Measurements from ENCODE around the gene SEC31B. TPM values are rescaled to one million over a fixed set of nuclear protein-coding genes. Genes with fewer than 3 reads are reported as not detected.

Gene SEC31B
- total and polyA plus RNA-seq, 9 of the 15 experiments (the other 6 are each of a cell fraction or from before 2014, with no cell fraction given) = 0.91 to 7.0 (median 2.4) TPM

- FAIRE-seq (no peak), ATAC-seq (no peak), DNase-seq (ENCODE audit: extremely low read depth in 1 of 4, low spot score in 3 of 4) (no peak)
- no TSS peak for BruUV-seq (replicated peaks)
- H3K27me3 ChIP-seq (ENCODE audit: control insufficient read depth in 2 of 2, insufficient read depth in 2 of 2, low read length in 2 of 2) = no peaks in the 10 kb centered on the region
- H3K4me1 ChIP-seq (replicated peaks in 1 of 2; ENCODE audit: control insufficient read depth in 2 of 2, insufficient read depth in 2 of 2, low read length in 2 of 2) = peaks cover 0 to 3% of the 10 kb centered on the region in 2 experiments; a peak in 2 of 5 replicates
- no peaks in the 10 kb centered on the region for H3K9me1 ChIP-seq (ENCODE audit: control insufficient read depth, insufficient read depth, low read length)
- no peak overlapping the region for H3K9ac ChIP-seq (ENCODE audit: insufficient read depth in 1 of 2, low read depth in 2 of 2, low read length in 2 of 2)
- H4K20me1 ChIP-seq (replicated peaks; ENCODE audit: control insufficient read depth, insufficient read depth, low read length) = no peaks in the 10 kb centered on the region
- intact Hi-C loops (cut with micrococcal nuclease) (no loop called here), in situ Hi-C loops (cut with MboI) (no loop called here)
- H3K4me2 ChIP-seq (ENCODE audit: insufficient read depth, low read length) = no peak overlapping the region
- ChIA-PET POLR2A (interaction anchor here (0.8 to 1.0 kb wide), 2 partner anchors 13 to 149 kb away, joined by 3 to 4 read pairs; partner anchors contain the start of gene HIF1AN), CTCF (ENCODE audit: low intra/inter-chr PET ratio) (no interaction called here)
- no peak overlapping the region for H3K4me3 ChIP-seq
- H3K9me3 ChIP-seq (replicated peaks; ENCODE audit: control insufficient read depth, insufficient read depth, low read depth, low read length) = no peaks in the 10 kb centered on the region
- 78% methylated on average over 5 of the region's 5 CpGs for WGBS (ENCODE audit: insufficient coverage, low coverage, missing lambda C conversion rate)
- H3K79me2 ChIP-seq (ENCODE audit: control insufficient read depth, insufficient read depth, low read length) = no peaks in the 10 kb centered on the region
- TF ChIP-seq RBM25 (IDR thresholded peaks at IDR 0.05; ENCODE audit: low read depth, low read length, severe bottlenecking) (peak; percentile 19), ZNF778 (CRISPR knock-in tag; IDR thresholded peaks at IDR 0.05) (no peak), ZNF121 (CRISPR knock-in tag; conservative IDR thresholded peaks at IDR 0.05) (peak; percentile 62)
- TF ChIP-seq, protein P1, sequence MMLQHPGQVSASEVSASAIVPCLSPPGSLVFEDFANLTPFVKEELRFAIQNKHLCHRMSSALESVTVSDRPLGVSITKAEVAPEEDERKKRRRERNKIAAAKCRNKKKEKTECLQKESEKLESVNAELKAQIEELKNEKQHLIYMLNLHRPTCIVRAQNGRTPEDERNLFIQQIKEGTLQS (IDR thresholded peaks at IDR 0.05) = peak; percentile 45; the same call in 1 of the 2 replicates
- TF ChIP-seq, protein P1 (CRISPR knock-in tag; conservative IDR thresholded peaks at IDR 0.05) = no peak
- H3K36me3 ChIP-seq (ENCODE audit: control insufficient read depth, insufficient read depth, low read length) = peaks cover 41% of the 10 kb centered on the region
- H3K27ac ChIP-seq (ENCODE audit: extremely low read depth, low read depth, low read length) = no peak overlapping the region
- H2AFZ ChIP-seq (ENCODE audit: low read depth, low read length) = no peak overlapping the region
Measured at GRCh38 chr10:100522107-100522801, 2.6 kb upstream of the SEC31B start.
